ENCODE results near the gene CFDP1.

- no peak for TF ChIP-seq CTCF (IDR thresholded peaks at IDR 0.05; ENCODE audit: borderline replicate concordance, extremely low read depth, low read length, poor library complexity, severe bottlenecking)
- TF ChIP-seq EZH2 (IDR thresholded peaks at IDR 0.05; ENCODE audit: borderline replicate concordance, low read depth, low read length, severe bottlenecking), result no peak
These were observed 55.4 kb downstream of the CFDP1 start for GRCh38 chr16:75377729-75378386.
